ENCODE measurements around the gene OSBPL10. TPM values are rescaled to one million over a fixed set of nuclear protein-coding genes. Genes with fewer than 3 reads are reported as not detected.

Gene OSBPL10
- polyA plus RNA-seq, 2 of the 4 experiments (the other 2 are of a cell fraction): 9.2 to 17.0 TPM

- ChIA-PET CTCF (no interaction called here), POLR2A (no interaction called here)
- peaks cover 5% of the 10 kb centered on the region; the same call in 2 of the 3 replicates for H3K4me1 ChIP-seq
- no peak for DNase-seq (ENCODE audit: low read depth in 1 of 2, low spot score in 1 of 2)
- no peak for FAIRE-seq
- H3K4me2 ChIP-seq: no peak overlapping the region
- no peaks in the 10 kb centered on the region for H3K9me3 ChIP-seq
- no peak overlapping the region for H3K27ac ChIP-seq
- ATAC-seq: no peak
- TF ChIP-seq CEBPB (IDR thresholded peaks at IDR 0.05): no peak
- TF ChIP-seq ZNF302 (CRISPR knock-in tag; IDR thresholded peaks at IDR 0.05): no peak
- no peak for TF ChIP-seq HEYL (CRISPR knock-in tag; IDR thresholded peaks at IDR 0.05)
- TF ChIP-seq ZC3H11A (IDR thresholded peaks at IDR 0.05): no peak
- TF ChIP-seq JUN (IDR thresholded peaks at IDR 0.05): no peak
- TF ChIP-seq TP53 (CRISPR knock-in tag; IDR thresholded peaks at IDR 0.05): no peak
- TF ChIP-seq BHLHE40 (IDR thresholded peaks at IDR 0.05; ENCODE audit: low read depth, low read length): no peak
- no peak for TF ChIP-seq HMGXB4 (CRISPR knock-in tag; IDR thresholded peaks at IDR 0.05; ENCODE audit: borderline replicate concordance)
- TF ChIP-seq FOSL2 (IDR thresholded peaks at IDR 0.05): no peak
- TF ChIP-seq FOSL2 (CRISPR knock-in tag; IDR thresholded peaks at IDR 0.05): no peak
- TF ChIP-seq ZFP36 (IDR thresholded peaks at IDR 0.05; ENCODE audit: borderline replicate concordance, partially characterized antibody): no peak
- no peak for TF ChIP-seq NFE2L2 (conservative IDR thresholded peaks at IDR 0.05; ENCODE audit: low read length)
- no peak for TF ChIP-seq MAX (IDR thresholded peaks at IDR 0.05)
- TF ChIP-seq RARB (CRISPR knock-in tag; IDR thresholded peaks at IDR 0.05): no peak
- no peak for TF ChIP-seq BCL3 (IDR thresholded peaks at IDR 0.05)
- TF ChIP-seq TFCP2L1 (CRISPR knock-in tag; IDR thresholded peaks at IDR 0.05): no peak
- no peak for TF ChIP-seq MAFK (IDR thresholded peaks at IDR 0.05; ENCODE audit: partially characterized antibody)
- no peak for TF ChIP-seq SMC3 (IDR thresholded peaks at IDR 0.05)
- TF ChIP-seq HDAC2 (IDR thresholded peaks at IDR 0.05): no peak
- no peak for TF ChIP-seq CBX8 (IDR thresholded peaks at IDR 0.05)
- no peak for TF ChIP-seq MYC (IDR thresholded peaks at IDR 0.05; ENCODE audit: borderline replicate concordance, low read length)
- H3K4me3 ChIP-seq: no peak overlapping the region
- 97% methylated on average over 1 of the region's 1 CpG for WGBS (ENCODE audit: missing lambda C conversion rate)
Measured at GRCh38 chr3:31620656-31621055, 360.4 kb downstream of the OSBPL10 start.

DNA sequence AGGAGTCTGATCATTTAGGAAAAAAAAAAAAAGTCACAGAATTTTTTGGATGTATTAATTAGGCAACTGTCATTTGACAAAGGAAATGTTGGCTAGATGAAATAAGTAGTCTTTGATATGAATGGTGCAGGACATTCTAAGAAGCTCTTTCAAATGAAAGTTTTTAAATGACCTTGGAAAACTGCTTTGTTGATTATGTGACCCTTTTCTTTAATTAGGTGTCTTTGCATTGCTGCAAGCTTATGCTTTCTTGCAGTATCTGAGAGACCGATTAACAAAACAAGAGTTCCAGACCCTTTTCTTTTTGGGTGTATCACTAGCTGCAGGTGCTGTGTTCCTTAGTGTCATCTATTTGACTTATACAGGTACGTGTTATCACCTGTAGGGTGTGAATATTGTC is 364.4 kb downstream of the OSBPL10 start:
- H3K4me1 ChIP-seq: peaks cover 23% of the 10 kb centered on the region
- ChIA-PET CTCF (interaction anchor here (0.6 kb wide), 2 partner anchors 309 to 757 kb away, joined by 3 read pairs; no protein-coding TSS in a partner anchor), POLR2A (no interaction called here)
- ATAC-seq (no peak), FAIRE-seq (no peak), DNase-seq (ENCODE audit: low read depth in 1 of 2, low spot score in 1 of 2) (no peak)
- WGBS (ENCODE audit: missing lambda C conversion rate): 92% methylated on average over 2 of the region's 2 CpGs
- no peak overlapping the region for H3K27ac ChIP-seq
- no peak overlapping the region for H3K4me2 ChIP-seq
- no peak for TF ChIP-seq EP300 (IDR thresholded peaks at IDR 0.05)
- TF ChIP-seq RAD21 (conservative IDR thresholded peaks at IDR 0.05 in 1 of 2, IDR thresholded peaks at IDR 0.05 in 1 of 2): no peak
- TF ChIP-seq JUN (IDR thresholded peaks at IDR 0.05): no peak
- TF ChIP-seq GATA3 (IDR thresholded peaks at IDR 0.05; ENCODE audit: borderline replicate concordance): no peak
- TF ChIP-seq, protein P1, sequence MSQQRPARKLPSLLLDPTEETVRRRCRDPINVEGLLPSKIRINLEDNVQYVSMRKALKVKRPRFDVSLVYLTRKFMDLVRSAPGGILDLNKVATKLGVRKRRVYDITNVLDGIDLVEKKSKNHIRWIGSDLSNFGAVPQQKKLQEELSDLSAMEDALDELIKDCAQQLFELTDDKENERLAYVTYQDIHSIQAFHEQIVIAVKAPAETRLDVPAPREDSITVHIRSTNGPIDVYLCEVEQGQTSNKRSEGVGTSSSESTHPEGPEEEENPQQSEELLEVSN (IDR thresholded peaks at IDR 0.05; ENCODE audit: borderline replicate concordance, low read depth): no peak
- TF ChIP-seq RCOR1 (IDR thresholded peaks at IDR 0.05; ENCODE audit: low read depth, low read length): no peak
- TF ChIP-seq PBX3 (IDR thresholded peaks at IDR 0.05): no peak
- TF ChIP-seq MAX (IDR thresholded peaks at IDR 0.05): no peak
- TF ChIP-seq PHF8 (IDR thresholded peaks at IDR 0.05; ENCODE audit: borderline replicate concordance, low read depth): no peak
- no peak for TF ChIP-seq FOXS1 (CRISPR knock-in tag; IDR thresholded peaks at IDR 0.05)
- no peak for TF ChIP-seq KDM5A (IDR thresholded peaks at IDR 0.05)
- TF ChIP-seq, protein P2, sequence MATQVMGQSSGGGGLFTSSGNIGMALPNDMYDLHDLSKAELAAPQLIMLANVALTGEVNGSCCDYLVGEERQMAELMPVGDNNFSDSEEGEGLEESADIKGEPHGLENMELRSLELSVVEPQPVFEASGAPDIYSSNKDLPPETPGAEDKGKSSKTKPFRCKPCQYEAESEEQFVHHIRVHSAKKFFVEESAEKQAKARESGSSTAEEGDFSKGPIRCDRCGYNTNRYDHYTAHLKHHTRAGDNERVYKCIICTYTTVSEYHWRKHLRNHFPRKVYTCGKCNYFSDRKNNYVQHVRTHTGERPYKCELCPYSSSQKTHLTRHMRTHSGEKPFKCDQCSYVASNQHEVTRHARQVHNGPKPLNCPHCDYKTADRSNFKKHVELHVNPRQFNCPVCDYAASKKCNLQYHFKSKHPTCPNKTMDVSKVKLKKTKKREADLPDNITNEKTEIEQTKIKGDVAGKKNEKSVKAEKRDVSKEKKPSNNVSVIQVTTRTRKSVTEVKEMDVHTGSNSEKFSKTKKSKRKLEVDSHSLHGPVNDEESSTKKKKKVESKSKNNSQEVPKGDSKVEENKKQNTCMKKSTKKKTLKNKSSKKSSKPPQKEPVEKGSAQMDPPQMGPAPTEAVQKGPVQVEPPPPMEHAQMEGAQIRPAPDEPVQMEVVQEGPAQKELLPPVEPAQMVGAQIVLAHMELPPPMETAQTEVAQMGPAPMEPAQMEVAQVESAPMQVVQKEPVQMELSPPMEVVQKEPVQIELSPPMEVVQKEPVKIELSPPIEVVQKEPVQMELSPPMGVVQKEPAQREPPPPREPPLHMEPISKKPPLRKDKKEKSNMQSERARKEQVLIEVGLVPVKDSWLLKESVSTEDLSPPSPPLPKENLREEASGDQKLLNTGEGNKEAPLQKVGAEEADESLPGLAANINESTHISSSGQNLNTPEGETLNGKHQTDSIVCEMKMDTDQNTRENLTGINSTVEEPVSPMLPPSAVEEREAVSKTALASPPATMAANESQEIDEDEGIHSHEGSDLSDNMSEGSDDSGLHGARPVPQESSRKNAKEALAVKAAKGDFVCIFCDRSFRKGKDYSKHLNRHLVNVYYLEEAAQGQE (IDR thresholded peaks at IDR 0.05): no peak
- no peaks in the 10 kb centered on the region for H3K9me3 ChIP-seq
- no peak overlapping the region for H3K4me3 ChIP-seq

Measured in A549 (cell line).